ENCODE measurements around the gene PLAAT5.

PLAAT5 gene

GRCh38 chr11:63507511-63507910, 16.5 kb upstream of the PLAAT5 start:
- no peak for TF ChIP-seq CTCF (IDR thresholded peaks at IDR 0.05)
- Mint-ChIP-seq H3K9me3 (no peaks in the 10 kb centered on the region), H3K27ac (no peak overlapping the region), H3K4me1 (peaks cover 23% of the 10 kb centered on the region), H3K27me3 (ENCODE audit: low read depth, poor library complexity) (peaks cover 4% of the 10 kb centered on the region), H3K36me3 (ENCODE audit: low read depth) (no peaks in the 10 kb centered on the region), H3K4me3 (no peak overlapping the region)
- DNase-seq = no peak

GRCh38 chr11:63506876-63507275, 15.9 kb upstream of the PLAAT5 start:
- Mint-ChIP-seq H3K9me3 (no peaks in the 10 kb centered on the region), H3K4me1 (peaks cover 23% of the 10 kb centered on the region), H3K36me3 (ENCODE audit: low read depth) (no peaks in the 10 kb centered on the region), H3K27ac (no peak overlapping the region), H3K27me3 (ENCODE audit: low read depth, poor library complexity) (peaks cover 4% of the 10 kb centered on the region), H3K4me3 (no peak overlapping the region)
- TF ChIP-seq CTCF (IDR thresholded peaks at IDR 0.05) = no peak
- no peak for DNase-seq

DNA sequence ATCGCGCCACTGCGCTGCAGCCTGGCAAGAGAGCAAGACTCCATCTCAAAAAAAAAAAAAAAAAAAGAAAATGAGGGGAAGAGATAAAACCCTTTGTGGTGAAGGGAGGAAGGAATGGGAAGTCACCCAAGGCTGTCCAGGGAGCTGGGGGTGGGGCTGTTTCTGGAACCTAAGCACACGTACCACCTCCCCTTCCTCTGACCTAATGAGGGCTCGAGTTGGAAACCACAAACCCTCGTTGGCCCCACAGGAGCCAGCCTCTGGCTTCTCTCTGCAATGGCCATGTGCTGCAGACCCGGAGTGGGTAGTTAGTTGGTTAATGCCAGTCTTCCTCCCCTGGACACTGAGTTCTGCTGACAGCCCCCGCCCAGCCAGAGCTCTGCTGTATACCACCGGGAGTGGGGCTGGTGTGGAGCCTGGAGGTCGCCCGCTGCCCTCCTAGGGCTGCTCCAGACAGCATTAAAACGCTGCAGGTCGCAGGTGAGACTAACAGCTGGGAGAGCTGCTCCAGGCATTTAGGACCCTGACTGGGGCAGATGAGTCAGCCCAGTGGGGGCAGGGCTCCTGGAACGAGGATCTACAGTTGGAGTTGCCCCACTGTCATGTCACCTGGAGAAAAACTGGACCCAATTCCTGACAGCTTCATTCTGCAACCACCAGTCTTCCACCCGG, 15.0 kb upstream of the PLAAT5 start, which contains the start of gene LGALS12:
LGALS12 (plus strand) TSS at position 228 of the 672 bp plus-strand sequence; CDS start at position 603, 375 bp downstream.
- DNase-seq = no peak
- Mint-ChIP-seq H3K27ac (no peak within 1 kb of the TSS), H3K4me3 (no peak within 1 kb of the TSS), H3K36me3 (ENCODE audit: low read depth) (no peaks in the 10 kb centered on the region), H3K9me3 (no peaks in the 10 kb centered on the region), H3K4me1 (peaks cover 20% of the 10 kb centered on the region), H3K27me3 (ENCODE audit: low read depth, poor library complexity) (no peaks in the 10 kb centered on the region)
- no peak for TF ChIP-seq CTCF (IDR thresholded peaks at IDR 0.05)

DNA sequence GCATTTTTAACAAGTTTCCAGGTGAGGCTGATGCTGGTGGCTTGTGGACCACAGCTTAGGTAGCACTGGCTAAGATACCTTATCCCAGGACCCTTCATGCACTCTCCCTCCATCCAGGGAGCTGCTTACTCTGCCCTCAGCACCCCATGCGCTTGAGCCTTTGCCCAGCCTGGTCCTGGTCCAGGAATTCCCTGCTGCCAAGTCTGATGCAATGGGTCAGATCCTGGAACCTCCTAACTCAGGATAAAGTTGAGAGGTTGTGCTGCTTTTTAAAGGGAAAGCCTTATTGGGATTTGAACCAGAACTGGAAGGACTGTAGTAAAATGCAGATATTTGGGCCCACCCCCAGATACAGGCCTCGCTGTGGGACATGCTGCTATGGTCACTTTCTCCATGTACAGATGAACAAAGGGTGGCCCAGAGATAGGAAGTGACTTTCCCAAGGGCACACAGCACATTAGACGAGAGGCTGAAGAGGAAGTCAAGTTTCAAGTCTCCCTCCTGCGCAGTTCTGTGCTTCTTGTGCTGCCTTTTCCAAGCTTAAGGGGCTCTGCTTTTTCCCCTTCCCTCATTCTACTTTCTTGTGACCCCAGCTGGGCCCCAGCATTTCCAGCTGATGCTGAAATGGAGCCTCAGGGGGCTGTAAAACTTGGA, 14.1 kb upstream of the PLAAT5 start:
- H3K4me1 Mint-ChIP-seq = peaks cover 19% of the 10 kb centered on the region
- H3K27ac Mint-ChIP-seq = no peak overlapping the region
- no peak for TF ChIP-seq CTCF (IDR thresholded peaks at IDR 0.05)
- H3K36me3 Mint-ChIP-seq (ENCODE audit: low read depth) = no peaks in the 10 kb centered on the region
- H3K9me3 Mint-ChIP-seq = peaks cover 7% of the 10 kb centered on the region
- H3K27me3 Mint-ChIP-seq (ENCODE audit: low read depth, poor library complexity) = no peaks in the 10 kb centered on the region
- H3K4me3 Mint-ChIP-seq = no peak overlapping the region
- no peak for DNase-seq

DNA sequence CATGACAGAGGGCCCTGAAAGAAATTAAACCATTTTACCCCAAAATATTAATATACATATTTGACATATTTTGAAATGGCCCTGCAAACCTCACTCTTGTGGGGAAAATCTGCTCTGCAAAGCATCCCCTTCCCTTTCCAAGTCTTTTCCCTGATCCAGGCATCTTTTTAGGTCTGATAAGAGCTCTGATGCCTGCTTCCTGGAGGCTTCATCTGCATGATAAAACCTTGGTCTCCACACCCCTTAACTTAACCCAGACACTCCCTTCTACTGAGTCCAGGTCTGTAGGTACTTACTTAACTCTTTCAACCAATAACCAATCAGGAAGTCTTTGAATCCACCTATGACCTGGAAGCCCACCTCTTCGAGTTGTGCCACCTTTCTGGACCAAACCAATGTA, 13.1 kb upstream of the PLAAT5 start:
- H3K4me3 Mint-ChIP-seq = no peak overlapping the region
- TF ChIP-seq CTCF (IDR thresholded peaks at IDR 0.05) = no peak
- peaks cover 14% of the 10 kb centered on the region for H3K9me3 Mint-ChIP-seq
- H3K4me1 Mint-ChIP-seq = peaks cover 19% of the 10 kb centered on the region
- no peak overlapping the region for H3K27ac Mint-ChIP-seq
- no peak for DNase-seq
- H3K27me3 Mint-ChIP-seq (ENCODE audit: low read depth, poor library complexity) = no peaks in the 10 kb centered on the region
- H3K36me3 Mint-ChIP-seq (ENCODE audit: low read depth) = no peaks in the 10 kb centered on the region

GRCh38 chr11:63503492-63503891, 12.5 kb upstream of the PLAAT5 start:
- DNase-seq = no peak
- Mint-ChIP-seq H3K9me3 (peaks cover 18% of the 10 kb centered on the region), H3K36me3 (ENCODE audit: low read depth) (no peaks in the 10 kb centered on the region), H3K27me3 (ENCODE audit: low read depth, poor library complexity) (no peaks in the 10 kb centered on the region), H3K27ac (no peak overlapping the region), H3K4me1 (peaks cover 19% of the 10 kb centered on the region), H3K4me3 (no peak overlapping the region)
- TF ChIP-seq CTCF (IDR thresholded peaks at IDR 0.05) = no peak

Data from nephron progenitor cell (in vitro differentiated cells).